Ectodermal cell (in vitro differentiated cells): Measurements from ENCODE around the gene ITPRIPL2.

ENCODE experiments used
- H3K27ac ChIP-seq: 2 replicates; pipeline ENCODE4 v1.7.0; 2013; ENCODE audit warnings: mild to moderate bottlenecking, low read depth, low read length; ENCODE audit not compliant: insufficient read depth, poor library complexity, severe bottlenecking
- H3K27me3 ChIP-seq: 2 replicates; pipeline ENCODE4 v1.7.0; 2013; ENCODE audit warnings: mild to moderate bottlenecking, low read length; ENCODE audit not compliant: insufficient read depth, control insufficient read depth, poor library complexity, severe bottlenecking
- H3K36me3 ChIP-seq: one replicate; pipeline ENCODE4 v1.7.0; 2013; ENCODE audit warnings: low read length; ENCODE audit not compliant: control insufficient read depth, insufficient read depth
- H3K4me1 ChIP-seq: one replicate; pipeline ENCODE4 v1.7.0; 2013; ENCODE audit warnings: low read length; ENCODE audit not compliant: control insufficient read depth, insufficient read depth
- H3K4me3 ChIP-seq: 2 replicates; pipeline ENCODE4 v1.7.0; 2013; ENCODE audit warnings: low read depth, low read length, control low read depth; ENCODE audit not compliant: insufficient read depth
- H3K9me3 ChIP-seq: 2 replicates; pipeline ENCODE4 v1.7.0; 2013; ENCODE audit warnings: mild to moderate bottlenecking, low read length, moderate library complexity; ENCODE audit not compliant: control insufficient read depth
- WGBS, 2 experiments: methylation state at CpG; one replicate each; pipeline ENCODE4 v1.1.7; 2013; ENCODE audit warnings: missing lambda C conversion rate in 2 of 2; 5-methylcytosine and 5-hydroxymethylcytosine counted together

ITPRIPL2 gene

GRCh38 chr16:19133600-19133999 is 19.8 kb downstream of the ITPRIPL2 start:
- peaks cover 10% of the 10 kb centered on the region for H3K4me1 ChIP-seq
- no peaks in the 10 kb centered on the region for H3K27me3 ChIP-seq
- no peaks in the 10 kb centered on the region for H3K9me3 ChIP-seq
- WGBS, 2 experiments, result 94 to 100% methylated on average over 1 of the region's 1 CpG
- H3K27ac ChIP-seq, result no peak overlapping the region
- H3K36me3 ChIP-seq, result no peaks in the 10 kb centered on the region
- H3K4me3 ChIP-seq, result no peak overlapping the region

- H3K36me3 ChIP-seq, result no peaks in the 10 kb centered on the region
- H3K4me3 ChIP-seq, result no peak overlapping the region
- WGBS, 2 experiments, result 66 to 67% methylated on average over 10 of the region's 10 CpGs
- no peak overlapping the region for H3K27ac ChIP-seq
- no peaks in the 10 kb centered on the region for H3K27me3 ChIP-seq
- H3K9me3 ChIP-seq, result no peaks in the 10 kb centered on the region
- H3K4me1 ChIP-seq, result peaks cover 10% of the 10 kb centered on the region
These were observed 21.6 kb downstream of the ITPRIPL2 start for GRCh38 chr16:19135201-19135842.

- Histone ChIP-seq H3K4me3 (no peak overlapping the region), H3K4me1 (peaks cover 10% of the 10 kb centered on the region), H3K36me3 (no peaks in the 10 kb centered on the region), H3K27ac (no peak overlapping the region), H3K27me3 (no peaks in the 10 kb centered on the region), H3K9me3 (no peaks in the 10 kb centered on the region)
- 52 to 61% methylated on average over 7 of the region's 7 CpGs for WGBS, 2 experiments
These were observed 22.2 kb downstream of the ITPRIPL2 start for GRCh38 chr16:19135896-19136438.

- H3K4me3 ChIP-seq, result no peak overlapping the region
- WGBS, 2 experiments, result 82% methylated on average over 9 to 10 of the region's 10 CpGs
- H3K9me3 ChIP-seq, result no peaks in the 10 kb centered on the region
- H3K36me3 ChIP-seq, result no peaks in the 10 kb centered on the region
- peaks cover 10% of the 10 kb centered on the region for H3K4me1 ChIP-seq
- H3K27me3 ChIP-seq, result no peaks in the 10 kb centered on the region
- no peak overlapping the region for H3K27ac ChIP-seq
These were observed 22.9 kb downstream of the ITPRIPL2 start for GRCh38 chr16:19136549-19137196.

GRCh38 chr16:19137201-19138128 is 23.7 kb downstream of the ITPRIPL2 start:
- no peaks in the 10 kb centered on the region for H3K36me3 ChIP-seq
- no peak overlapping the region for H3K27ac ChIP-seq
- H3K4me3 ChIP-seq, result no peak overlapping the region
- H3K27me3 ChIP-seq, result no peaks in the 10 kb centered on the region
- H3K9me3 ChIP-seq, result no peaks in the 10 kb centered on the region
- 81 to 91% methylated on average over 6 of the region's 6 CpGs for WGBS, 2 experiments
- H3K4me1 ChIP-seq, result peaks cover 10% of the 10 kb centered on the region

- 71 to 87% methylated on average over 4 of the region's 4 CpGs for whole genome bisulfite sequencing, 2 experiments
- no peak overlapping the region for H3K4me3 ChIP-seq
- no peaks in the 10 kb centered on the region for H3K9me3 ChIP-seq
- H3K27ac ChIP-seq, result no peak overlapping the region
- H3K4me1 ChIP-seq, result peaks cover 10% of the 10 kb centered on the region
- H3K27me3 ChIP-seq, result no peaks in the 10 kb centered on the region
- H3K36me3 ChIP-seq, result no peaks in the 10 kb centered on the region
These were observed 24.8 kb downstream of the ITPRIPL2 start for GRCh38 chr16:19138601-19139000.

- no peak overlapping the region for H3K4me3 ChIP-seq
- no peaks in the 10 kb centered on the region for H3K27me3 ChIP-seq
- H3K27ac ChIP-seq, result no peak overlapping the region
- WGBS, 2 experiments, result 92 to 95% methylated on average over 5 of the region's 5 CpGs
- H3K9me3 ChIP-seq, result no peaks in the 10 kb centered on the region
- no peaks in the 10 kb centered on the region for H3K36me3 ChIP-seq
- H3K4me1 ChIP-seq, result peaks cover 10% of the 10 kb centered on the region
These were observed 25.8 kb downstream of the ITPRIPL2 start for GRCh38 chr16:19139436-19140091.

GRCh38 chr16:19140396-19140795 is 26.6 kb downstream of the ITPRIPL2 start:
- Histone ChIP-seq H3K9me3 (no peaks in the 10 kb centered on the region), H3K4me3 (no peak overlapping the region), H3K4me1 (peaks cover 10% of the 10 kb centered on the region), H3K36me3 (no peaks in the 10 kb centered on the region), H3K27me3 (no peaks in the 10 kb centered on the region), H3K27ac (no peak overlapping the region)
- 94 to 97% methylated on average over 2 of the region's 2 CpGs for WGBS, 2 experiments

GRCh38 chr16:19142939-19143598 is 29.3 kb downstream of the ITPRIPL2 start:
- 93 to 95% methylated on average over 8 of the region's 8 CpGs for WGBS, 2 experiments
- Histone ChIP-seq H3K4me1 (no peaks in the 10 kb centered on the region), H3K4me3 (no peak overlapping the region), H3K27me3 (no peaks in the 10 kb centered on the region), H3K9me3 (no peaks in the 10 kb centered on the region), H3K27ac (no peak overlapping the region), H3K36me3 (no peaks in the 10 kb centered on the region)
